ENCODE measurements around the gene PINK1.

GRCh38 chr1:20630729-20631128 is 2.5 kb upstream of the PINK1 start:
- TF ChIP-seq RFX5 (IDR thresholded peaks at IDR 0.05; ENCODE audit: low read length) (no peak), TAF1 (IDR thresholded peaks at IDR 0.05; ENCODE audit: borderline replicate concordance, low read depth, low read length) (no peak), CTCF (IDR thresholded peaks at IDR 0.05) (no peak), YY1 (IDR thresholded peaks at IDR 0.05; ENCODE audit: low read depth) (no peak), MAX (IDR thresholded peaks at IDR 0.05; ENCODE audit: low read depth) (no peak), FOXJ3 (CRISPR knock-in tag; IDR thresholded peaks at IDR 0.05) (no peak), EP300 (IDR thresholded peaks at IDR 0.05; ENCODE audit: borderline replicate concordance in 1 of 2, low read depth in 1 of 2, low read length in 1 of 2) (no peak), EZH2phosphoT487 (IDR thresholded peaks at IDR 0.05; ENCODE audit: borderline replicate concordance, low read depth) (no peak), ELF1 (IDR thresholded peaks at IDR 0.05) (no peak), GABPA (IDR thresholded peaks at IDR 0.05; ENCODE audit: low read depth) (no peak), CHD2 (IDR thresholded peaks at IDR 0.05; ENCODE audit: low read length, partially characterized antibody) (no peak), USF1 (IDR thresholded peaks at IDR 0.05; ENCODE audit: borderline replicate concordance, low read depth) (no peak), REST (IDR thresholded peaks at IDR 0.05; ENCODE audit: low read depth, low read length) (no peak), PBX3 (IDR thresholded peaks at IDR 0.05) (no peak)
